SIG-M5 (cell line): ENCODE data around the gene CPEB2.

Experiments used
- DNase-seq: peaks from one replicate; lab custom pipeline; 2025; lab: John Stamatoyannopoulos, UW

Gene CPEB2

DNA sequence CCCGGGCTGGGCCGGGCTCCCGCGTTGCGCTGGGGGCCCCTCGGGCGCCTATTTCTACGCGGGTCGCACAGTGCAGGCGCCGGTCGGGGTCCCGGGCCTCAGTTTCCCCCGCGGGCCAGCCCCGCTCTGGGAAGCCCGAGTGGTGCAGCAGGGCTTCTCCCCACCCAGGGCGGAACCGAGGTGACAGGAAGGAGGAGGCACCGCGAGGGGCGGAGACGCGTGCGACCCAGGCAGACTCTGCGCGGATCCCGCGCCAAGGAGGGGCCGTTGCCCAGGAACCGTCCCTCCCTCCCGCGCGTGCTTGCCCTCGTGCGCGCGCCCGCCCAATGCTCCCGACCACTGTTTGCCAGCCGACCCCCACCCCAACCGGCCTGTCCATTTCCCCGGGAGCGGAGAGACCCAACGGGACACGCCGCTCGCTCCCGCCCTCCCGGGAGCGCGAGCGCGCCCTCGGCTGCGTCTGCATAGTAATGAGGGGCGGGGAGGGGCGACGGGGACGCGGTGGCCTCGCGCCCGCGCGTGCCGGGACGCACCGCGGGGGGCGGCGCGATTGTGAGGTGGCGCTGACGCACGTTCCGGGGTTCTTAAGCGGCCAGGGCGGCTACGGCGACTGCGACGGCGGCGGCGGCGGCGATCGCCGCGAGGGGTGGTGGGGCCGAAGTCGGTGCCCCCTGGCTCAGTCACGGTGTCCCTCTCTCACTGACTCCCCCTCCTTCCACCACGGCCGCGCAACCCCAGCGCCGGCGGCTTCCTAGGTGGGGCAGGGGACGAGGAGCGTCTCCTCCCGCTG, at the start of gene CPEB2:
Gene CPEB2 (plus strand): TSS at position 613 of the 790 bp plus-strand sequence. CDS start 193 bp downstream, outside the sequence.
- DNase-seq = peak; percentile 62

DNA sequence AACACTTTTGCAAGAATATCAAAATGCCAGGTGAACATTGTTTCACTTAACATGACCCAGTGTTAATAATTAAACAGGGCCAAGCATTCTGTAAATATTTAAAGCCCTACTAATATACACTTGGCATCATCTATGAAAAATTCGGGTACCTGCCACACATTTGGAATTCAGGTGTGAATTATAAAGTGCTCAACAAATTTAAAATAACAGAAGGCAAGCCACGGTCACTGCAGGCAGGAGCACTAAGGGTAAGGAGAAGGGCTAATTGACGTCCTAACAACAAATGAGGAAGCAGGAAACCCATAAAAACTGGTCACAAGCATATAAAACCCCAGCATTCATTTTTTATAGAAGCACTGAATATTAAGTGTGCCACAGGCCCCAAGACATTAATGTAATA, 43.8 kb upstream of the CPEB2 start:
- DNase-seq = no peak

DNA sequence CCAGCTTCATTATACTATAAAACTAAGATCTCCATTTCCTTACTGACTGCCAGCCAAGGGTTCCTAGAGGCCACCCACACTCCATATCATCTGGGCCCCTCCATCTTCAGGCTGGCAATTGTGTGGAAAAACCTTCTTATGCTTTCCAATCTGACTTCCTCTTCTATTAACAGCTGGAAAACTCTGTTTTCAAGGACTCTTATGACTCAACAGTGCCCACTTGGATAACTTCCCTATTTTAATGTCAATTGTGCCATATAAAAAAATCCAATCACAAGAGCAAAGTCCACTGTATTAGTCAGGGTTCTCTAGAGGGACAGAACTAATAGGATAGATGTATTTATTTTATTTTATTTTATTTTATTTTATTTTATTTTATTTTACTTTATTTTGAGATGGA, 41.0 kb upstream of the CPEB2 start:
- no peak for DNase-seq

DNA sequence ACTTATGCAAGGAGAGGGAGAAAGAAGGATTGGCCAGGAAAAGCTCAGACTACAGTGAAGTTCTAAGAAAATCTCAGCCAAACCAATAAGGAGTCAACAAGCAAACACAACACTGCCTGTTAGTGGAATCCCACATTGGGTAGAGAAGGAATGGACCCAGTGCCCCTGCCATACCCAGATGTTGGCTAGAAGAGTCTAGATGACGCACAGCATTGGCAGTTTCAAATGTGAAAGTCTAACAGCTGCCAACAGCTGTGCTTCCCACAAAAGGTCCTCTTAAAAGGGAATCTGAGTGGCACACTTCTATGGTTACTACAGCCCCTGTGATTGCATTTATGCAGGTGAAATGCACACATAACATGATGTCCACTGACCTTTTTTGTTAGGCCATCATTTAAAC, 37.2 kb upstream of the CPEB2 start:
- DNase-seq = no peak

DNA sequence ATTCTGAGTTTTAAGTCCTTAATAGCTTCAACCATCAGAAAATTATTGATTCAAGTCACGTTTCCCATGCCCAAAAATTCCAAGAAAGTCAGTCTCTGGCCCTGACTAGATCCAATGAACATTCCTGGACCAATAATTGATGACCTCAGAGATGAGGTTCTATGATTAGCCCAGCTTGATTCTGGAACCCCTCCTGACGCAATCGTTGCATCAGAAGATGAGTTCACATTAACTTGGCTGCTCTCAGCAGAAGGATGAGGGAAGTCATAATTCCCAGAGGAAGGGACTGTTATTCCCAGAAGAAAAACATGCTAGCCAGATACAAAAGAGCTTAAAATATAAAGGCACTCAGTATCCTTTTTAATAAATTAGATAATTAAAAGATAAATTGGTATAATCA, 34.3 kb upstream of the CPEB2 start:
- no peak for DNase-seq

DNA sequence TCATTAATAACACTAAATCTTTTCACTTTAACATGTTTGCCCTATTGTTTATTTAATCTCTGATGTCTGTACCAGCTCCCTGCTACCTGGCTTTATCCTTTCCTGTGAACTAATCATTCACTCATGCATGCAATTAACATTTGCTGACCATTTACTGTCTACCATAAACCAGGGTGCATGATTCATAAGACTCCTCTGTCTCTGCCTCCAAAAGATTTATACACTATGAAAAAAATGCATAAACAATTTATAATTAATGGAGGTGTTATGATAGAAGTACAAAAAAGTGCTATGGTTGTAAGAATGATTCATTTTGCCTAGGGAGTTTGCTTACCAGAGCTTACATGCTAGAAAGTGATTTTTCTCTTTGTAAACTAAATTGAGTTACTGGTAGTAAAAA, 24.5 kb upstream of the CPEB2 start:
- no peak for DNase-seq

DNA sequence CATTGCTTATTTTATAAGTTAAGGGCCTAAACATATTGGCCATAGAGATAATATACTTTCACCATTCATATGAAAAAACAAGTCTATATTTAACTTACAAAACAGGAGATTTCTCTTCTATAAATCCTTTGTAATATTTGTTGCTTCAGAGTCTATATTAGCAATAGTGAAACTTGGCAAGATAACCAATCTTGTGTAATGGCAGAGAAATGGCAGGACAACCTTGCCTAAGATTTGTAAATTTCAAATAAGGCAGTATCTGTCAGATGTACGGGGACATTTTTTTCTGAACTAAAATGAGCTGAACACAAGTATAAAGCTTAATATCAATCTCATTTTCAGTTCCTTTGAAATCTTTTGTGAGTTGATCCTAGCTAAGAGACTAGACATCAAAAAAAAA, 17.8 kb upstream of the CPEB2 start:
- DNase-seq = no peak

DNA sequence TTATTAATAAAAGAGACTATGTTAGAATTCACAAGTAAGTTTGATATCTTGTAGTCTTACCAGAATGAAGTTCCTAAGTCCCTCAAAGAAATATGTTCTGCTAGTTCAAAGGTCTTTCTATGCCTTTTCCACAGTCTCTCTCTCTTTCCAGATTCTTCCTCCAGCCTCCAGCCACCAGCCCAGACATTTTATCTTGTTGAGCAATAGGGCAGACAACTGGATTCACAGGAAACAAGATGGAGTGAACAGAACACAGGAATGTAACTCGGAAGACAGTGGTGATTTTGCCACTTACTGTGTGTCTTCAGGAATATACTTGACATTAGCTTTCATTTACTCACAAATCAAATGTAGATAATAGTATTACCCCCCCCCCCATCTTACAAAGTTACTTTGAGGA, 17.1 kb upstream of the CPEB2 start:
- no peak for DNase-seq

DNA sequence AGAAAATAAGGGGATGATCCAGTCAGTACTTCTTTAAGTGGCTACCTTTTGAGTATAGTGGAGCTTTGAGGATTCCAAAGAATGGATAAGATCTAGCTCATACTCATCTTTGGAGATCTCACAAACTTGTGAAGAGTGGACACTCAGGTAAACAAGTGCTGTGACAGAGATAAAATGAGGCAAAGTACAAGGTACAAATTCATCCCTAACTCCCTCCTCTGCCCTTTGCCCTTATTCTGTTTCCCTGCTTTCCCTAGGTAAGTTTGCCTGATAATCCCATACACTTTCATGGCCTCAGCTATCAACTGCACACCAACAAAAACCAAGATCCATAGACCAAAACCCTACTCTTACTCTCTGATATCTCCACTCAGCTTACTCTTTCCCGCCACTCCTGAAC, 16.4 kb upstream of the CPEB2 start:
- DNase-seq = no peak

DNA sequence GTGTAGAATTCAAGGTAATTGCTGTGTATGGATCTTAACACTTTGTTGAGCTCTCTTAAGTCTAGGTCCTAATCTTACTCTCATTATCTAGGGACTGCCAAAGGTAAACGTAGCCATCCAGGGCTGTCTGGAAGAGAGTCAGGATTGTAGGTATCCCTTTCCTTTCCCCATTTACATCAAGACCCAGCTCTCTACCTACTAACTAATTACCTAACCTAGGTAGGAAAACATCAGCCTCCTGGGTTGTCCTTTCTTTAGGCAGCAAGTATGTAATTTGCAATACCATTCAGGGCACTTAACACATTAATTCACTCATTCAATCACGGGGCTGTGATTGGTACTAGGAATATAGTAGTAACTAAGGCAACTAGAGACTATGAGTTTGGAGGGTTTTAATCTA, 15.2 kb upstream of the CPEB2 start:
- DNase-seq = no peak

DNA sequence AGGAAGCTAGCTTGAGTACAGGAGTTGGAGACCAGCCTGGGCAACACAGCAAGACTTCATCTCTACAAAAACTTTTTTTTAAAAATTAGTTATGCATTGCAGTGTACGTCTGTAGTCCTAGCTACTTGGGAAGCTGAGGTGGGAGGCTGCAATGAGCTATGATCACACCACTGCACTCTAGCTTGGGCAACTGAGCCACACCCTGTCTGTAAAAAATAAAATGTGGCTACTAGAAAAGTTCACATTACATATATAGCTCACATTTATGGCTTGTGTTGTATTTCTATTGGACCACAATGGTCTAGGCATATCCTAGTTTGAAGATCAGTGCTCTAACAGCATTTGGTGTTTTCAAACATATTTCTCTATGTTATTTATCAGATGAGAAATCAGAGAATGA, 11.8 kb upstream of the CPEB2 start:
- no peak for DNase-seq

DNA sequence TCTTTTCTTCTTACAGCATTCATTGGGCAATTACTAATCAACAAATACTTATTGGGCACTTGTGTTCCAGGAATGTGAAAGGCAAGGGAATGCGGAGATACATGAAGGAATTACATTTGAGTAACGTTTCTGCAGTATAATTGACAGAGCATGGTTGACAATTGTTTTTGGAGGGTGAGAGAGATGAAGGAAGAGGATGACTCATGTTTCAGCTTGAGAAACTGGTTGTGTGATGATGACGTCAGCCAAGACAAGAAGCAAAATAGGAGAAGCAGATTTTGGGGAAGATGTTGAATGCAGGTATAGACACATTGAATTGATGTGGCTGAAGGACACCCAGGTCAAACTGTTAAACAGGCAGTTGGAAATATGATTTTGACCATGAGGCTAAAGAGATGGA, 8.0 kb upstream of the CPEB2 start:
- DNase-seq = peak; percentile 24

DNA sequence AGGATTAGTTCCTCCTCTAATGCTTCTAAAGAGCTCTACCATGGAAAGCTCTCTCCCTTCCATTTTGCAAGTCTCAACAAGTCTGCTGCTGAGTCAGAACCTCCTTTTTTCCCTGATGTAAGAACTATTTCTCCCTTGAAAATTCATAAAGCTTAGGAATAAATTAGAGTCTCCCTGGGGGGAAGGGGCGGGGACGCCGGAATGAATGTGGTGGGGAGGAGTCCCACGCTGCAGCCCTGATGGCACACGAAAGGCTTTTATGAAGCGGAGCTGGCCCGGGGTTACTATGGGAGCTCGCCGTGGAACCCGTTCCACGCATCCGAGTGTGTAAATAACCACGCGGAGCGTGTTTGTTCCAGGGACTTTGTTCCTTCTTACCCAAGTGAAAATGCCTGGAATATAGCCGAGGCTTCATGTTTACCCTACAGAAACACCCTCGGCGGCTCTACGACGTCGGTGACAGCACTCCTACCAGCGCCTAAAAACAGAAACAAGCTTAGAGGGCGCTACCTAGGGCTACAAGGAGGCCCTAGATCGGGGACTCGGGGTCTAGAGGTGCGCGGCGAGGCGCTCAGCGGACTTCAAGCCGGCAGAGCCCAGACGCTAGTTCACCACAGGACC, 923 bp upstream of the CPEB2 start:
- DNase-seq = no peak

DNA sequence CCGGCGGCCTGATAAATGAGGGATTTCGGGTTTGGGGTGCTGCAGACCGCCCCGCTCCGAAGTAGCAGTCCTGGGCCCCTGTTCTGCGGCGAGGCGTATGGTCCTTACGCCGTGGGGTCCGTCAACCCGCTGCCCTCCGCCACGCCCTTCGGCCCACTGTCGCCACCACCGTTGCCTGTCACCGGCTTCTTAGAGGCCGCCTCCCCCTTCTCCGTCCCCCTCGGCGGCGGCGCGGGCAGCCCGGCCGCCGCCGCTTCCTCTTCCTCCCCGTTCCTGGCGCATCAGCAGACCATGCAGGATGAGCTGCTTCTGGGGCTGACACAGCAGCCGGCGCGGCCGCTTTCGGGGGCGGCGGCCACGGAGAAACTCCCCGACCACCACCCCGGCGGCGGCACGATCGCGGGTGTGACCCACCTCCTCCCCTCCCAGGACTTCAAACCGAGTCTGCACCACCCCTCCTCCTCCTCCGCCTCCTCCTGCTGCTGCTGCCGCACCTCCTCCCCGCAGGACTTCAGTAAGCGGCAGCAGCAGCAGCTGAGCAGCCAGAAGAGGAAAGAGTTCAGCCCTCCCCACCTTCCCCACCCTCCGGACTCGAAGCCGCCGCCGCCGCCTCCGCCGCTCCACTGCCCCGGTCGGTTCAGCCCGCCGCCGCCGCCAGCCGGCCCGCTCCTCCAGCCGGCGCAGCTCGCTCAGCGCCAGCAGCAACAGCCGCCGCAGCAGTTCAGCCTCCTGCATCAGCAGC, 549 bp downstream of the CPEB2 start:
- DNase-seq = peak; percentile 35

DNA sequence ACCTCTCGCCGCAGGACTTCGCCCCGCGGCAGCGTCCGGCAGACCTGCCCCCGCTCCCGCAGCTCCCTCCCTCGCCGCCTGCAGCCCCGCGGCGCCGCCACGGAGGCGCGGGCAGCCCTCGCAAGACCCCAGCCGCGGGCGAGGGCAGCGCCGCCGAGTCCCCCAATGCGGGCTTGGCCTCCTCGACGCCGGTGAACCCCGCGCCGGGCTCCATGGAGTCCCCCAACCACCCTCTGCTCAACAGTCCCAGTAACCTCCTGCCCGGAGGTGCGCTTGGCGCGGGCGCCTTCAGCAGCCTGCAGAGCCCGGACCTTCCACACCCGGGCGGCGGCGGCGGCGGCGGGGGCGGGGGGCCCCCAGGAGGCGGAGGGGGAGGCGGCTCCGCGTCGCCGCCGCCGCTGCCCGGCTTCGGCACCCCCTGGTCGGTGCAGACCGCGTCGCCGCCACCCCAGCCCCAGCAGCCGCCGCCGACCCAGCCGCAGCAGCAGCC, 1.2 kb downstream of the CPEB2 start:
- DNase-seq = no peak

DNA sequence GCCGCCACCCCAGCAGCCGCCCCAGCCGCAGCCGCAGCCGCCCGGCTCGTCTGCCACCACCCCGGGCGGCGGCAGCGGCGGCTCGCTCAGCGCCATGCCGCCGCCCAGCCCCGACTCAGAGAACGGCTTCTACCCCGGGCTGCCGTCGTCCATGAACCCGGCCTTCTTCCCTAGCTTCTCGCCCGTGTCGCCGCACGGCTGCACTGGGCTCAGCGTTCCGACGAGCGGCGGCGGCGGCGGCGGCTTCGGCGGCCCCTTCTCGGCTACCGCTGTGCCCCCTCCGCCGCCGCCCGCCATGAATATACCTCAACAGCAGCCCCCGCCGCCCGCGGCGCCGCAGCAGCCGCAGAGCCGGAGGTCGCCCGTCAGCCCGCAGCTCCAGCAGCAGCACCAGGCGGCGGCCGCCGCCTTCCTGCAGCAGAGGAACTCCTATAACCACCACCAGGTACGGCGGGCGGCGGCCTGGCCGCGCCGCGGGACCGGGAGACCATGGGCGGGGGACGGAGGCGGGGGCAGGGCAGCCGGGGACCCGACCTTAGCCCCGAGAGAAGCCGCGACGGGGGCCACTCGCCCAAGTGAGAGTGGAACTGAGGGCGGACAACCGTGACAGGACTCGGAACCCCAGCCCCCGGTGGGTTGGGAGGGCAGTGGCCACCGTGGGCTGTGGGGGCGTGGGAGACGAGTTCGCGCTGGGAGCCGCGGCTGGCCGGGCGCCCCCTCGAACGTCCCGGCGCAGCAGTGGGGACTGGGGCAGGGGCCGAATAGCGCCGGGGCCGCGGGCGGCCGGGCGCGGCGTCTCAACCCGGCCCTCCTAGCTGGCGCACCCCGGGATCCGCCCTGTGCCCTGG, 1.8 kb downstream of the CPEB2 start:
- DNase-seq = no peak

DNA sequence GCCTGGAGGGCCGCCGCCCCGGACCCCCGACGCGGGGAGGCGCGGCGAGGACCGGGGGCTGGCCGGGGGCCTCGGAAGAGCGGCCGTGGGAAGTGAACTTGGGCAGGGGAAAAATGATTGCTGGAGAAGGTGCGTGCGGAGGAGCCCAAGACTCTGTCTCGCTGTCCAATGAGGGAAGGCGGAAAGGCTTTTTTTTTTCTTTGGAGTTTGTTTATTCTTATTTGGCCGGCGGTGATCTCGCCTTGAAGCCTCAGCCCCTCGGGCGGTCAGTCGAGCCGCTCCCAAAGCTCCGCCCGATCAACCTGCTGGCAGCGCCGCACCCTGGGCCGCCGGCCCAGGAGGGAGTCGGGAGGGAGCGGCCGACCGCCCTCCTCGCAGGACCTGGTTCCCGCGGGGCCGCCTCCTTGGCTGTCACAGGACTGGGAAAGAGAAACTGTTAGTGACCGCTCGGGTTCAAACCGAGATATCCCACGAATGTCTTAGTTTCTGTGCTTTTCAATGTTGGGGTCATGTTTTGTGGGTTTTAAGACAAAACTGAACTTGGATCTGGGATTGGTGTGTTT, 2.5 kb downstream of the CPEB2 start:
- no peak for DNase-seq

DNA sequence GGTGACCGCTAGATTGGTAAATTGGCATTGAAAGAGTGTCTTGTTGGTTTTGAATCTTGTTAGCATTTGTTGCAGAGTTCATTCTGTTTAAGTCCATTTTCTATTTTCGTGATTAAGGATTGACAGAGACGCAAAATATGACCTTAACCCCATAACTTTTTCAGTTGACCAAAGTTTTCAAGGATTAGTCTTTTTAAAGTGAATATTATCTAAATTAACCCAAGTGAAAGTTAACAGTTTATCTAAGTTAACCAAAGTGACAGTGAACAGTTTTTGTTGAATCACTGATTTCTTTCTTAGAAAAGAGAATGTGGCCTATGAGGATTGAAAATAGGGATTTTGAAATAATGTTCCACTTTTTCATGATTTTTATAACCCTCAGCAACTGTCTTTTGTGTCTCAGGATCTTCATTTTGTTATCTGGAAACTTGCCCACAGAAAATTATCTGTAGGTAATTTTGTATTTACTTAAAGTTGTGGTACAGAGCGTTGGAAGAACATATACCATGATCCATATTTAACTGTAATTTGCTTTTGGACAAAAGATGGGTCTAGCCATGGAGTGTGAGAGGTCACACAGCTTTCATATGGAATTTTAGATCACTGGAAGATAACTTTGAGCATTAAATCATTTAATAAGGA, 3.3 kb downstream of the CPEB2 start:
- DNase-seq = no peak

DNA sequence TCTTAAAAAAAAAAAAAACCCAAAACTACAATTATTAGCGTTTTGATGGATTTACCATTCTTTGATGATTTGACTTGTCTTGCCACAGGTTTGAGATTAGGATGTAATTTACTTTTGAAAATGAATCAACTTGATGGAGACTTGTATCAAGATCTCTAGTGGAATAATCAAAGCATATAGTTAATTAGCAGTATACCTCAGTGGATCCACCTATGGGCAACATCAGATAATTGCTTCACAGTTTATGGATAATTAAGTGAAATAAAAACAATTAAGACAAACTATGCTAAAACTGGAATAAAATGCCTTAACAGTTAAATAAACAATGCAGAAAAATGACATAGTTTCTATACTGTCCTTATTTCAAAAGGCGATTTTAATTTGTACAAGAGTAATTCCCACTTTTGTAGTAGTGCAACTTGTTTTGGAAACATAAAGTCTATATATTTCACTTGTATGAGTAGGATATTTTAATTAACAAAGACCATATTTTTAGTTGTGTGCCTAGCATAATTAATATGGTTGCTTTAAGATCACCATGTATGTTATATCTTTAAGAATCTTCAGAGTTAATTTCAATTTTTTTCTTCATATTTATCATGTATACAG, 4.2 kb downstream of the CPEB2 start:
- no peak for DNase-seq

DNA sequence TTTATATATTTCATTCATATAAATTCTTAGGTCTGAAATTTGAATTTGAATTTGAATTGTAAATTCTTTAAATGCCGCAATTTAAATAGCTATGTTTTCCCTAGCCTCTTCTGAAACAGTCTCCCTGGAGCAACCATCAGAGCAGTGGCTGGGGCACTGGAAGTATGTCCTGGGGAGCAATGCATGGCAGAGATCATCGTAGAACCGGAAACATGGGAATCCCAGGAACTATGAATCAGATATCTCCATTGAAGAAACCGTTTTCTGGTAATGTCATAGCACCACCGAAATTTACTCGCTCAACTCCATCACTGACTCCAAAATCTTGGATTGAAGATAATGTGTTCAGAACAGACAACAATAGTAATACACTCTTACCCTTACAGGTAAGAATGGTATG, 4.9 kb downstream of the CPEB2 start:
- DNase-seq = no peak
